Pons (tissue), 1 donor: ENCODE data around the gene ZNF627.
A peak's percentile ranks its signal among the peaks of the same experiment; 100 is the strongest.
"Not testable (repeated sequence)": the region's sequence is repeated elsewhere in the genome, so short reads cannot be mapped to it uniquely, and the experiment has no call there.

Source experiments
- DNase-seq: peaks from one replicate; pipeline ENCODE4 v3.0.0-alpha.2; 2016; ENCODE audit warnings: low spot score

The ZNF627 gene

DNA sequence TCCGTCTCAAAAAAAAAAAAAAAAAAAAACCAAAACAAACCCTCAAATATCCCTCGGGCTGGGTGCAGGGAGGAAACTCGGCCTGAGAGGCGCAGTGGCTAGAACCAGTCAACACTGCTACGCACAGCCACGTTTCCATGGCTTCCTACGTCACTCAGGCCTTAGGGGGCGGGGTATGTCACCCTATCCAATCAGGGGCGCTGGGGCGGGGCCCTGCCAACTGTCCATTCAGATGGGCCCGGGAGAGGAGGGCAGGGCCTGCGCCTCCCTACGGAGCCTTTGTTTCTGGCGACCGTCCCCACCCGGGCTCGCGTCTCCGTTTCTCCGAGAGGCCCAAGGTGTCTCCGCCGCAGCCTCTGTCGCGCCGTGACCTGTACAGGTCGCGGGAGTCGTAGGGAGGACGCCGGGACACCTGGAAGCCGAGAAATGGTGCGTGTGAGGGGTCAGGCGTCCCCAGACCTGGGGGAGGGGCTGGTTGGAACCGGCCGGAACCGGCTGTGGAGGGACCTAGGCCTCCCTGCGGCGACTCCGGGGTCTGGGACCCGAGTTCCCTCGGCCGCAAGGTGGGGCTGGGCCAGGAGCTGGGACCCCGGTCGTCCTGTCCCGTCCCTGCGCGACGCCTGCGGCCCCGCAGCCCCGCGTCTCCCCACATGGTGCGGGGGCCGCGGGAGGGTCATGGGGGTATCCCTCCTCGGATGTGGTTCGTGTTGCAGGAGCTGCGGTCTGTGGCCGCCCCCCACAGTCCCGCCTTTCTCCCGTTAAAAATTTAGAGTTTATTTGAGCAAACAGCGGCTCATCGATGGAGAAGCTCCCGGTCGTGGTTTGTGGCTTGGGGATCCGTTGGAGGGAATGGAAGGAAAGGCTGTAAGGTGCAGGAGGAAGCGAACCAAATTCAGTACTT is at the start of gene ZNF627:
Gene ZNF627 (plus strand): TSS at position 282 of the 901 bp plus-strand sequence. CDS start 145 bp downstream, at position 427.
- DNase-seq: peak; percentile 98

DNA sequence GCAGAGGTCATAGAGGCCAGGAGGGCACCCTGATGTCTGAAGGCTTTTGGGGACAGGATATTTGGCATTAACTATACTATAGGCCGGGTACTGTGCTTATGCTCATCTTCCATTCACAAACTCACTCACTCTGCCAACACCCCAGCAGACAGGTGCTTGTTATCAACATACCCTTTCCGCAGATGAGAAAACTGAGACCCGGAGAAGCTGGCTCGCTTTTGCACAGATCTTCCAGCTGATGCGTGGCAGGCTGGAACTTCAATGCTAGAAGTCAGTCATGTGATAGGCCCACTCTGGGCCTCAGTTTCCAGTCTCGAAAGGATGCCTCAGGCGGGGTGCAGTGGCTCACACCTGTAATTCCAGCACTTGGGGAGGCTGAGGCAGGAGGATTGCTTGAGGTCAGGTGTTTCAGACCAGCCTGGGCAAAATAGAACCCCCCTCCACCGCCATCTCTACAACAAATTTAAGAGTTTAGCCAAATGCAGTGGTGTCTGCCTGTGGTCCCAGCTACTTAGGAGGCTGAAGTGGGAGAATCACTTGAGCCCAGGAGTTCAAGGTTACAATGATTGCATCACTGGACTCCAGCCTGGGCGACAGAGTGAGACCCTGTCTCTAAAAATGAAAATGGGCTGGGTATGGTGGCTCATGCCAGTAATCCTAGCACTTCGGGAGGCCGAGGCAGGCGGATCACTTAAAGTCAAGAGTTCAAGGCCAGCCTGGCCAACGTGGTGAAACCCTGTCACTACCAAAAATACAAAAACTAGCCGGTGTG is 49.2 kb upstream of the ZNF627 start:
- no peak for DNase-seq

GRCh38 chr19:11549386-11549953 is 47.8 kb upstream of the ZNF627 start:
- no peak for DNase-seq

DNA sequence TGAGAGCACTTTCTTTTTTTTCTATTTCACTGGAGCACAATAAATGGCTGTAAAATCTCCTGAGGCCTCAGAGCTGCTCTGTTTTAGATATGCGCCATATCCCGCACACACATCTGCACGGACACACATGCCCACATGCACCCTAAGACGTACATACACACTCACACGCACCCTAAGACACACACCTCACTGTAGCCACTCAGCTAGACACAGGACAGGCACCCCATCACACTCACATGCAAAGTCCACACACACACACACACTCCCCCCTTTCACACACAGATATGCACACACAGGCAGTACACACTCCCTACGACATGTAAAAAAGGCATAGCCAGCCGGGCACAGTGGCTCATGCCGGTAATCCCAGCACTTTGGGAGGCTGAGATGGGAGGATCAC is 47.0 kb upstream of the ZNF627 start:
- DNase-seq: no peak

- no peak for DNase-seq
These were observed 45.6 kb upstream of the ZNF627 start for GRCh38 chr19:11551603-11552235.

DNA sequence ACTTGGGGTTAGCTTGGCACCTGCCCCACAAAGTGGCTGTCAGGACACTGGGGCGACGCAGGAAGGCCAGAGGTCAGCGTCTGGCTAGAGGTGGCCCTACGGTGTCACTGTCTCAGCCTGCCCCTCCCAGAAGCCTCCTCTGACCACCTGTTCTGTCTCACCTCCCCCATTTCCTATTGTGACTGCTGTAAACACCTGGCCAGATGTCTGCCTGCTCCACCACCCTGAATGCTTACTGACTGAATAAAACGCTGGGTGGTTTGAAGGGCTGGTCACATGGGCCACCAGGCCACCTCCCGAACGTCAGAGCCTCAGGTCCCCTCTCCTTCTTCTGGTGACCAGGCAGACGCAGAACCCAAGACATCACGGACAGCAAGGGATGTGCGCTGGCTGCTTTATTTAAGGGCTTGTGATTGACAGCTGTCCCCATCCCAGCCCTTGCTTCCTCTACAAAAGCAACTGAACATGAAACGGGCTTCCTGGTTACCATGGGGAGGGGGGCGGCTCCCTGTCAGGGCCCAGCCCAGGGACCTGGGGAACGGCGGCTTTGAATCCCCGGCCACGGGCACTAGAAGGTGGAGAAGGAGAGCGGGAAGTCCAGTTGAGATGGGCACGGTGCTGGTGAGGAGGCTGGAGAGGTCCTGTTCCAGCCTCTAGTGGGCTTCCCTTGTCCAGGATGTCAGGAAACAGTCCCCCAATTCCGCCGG is 44.5 kb upstream of the ZNF627 start:
- no peak for DNase-seq

DNA sequence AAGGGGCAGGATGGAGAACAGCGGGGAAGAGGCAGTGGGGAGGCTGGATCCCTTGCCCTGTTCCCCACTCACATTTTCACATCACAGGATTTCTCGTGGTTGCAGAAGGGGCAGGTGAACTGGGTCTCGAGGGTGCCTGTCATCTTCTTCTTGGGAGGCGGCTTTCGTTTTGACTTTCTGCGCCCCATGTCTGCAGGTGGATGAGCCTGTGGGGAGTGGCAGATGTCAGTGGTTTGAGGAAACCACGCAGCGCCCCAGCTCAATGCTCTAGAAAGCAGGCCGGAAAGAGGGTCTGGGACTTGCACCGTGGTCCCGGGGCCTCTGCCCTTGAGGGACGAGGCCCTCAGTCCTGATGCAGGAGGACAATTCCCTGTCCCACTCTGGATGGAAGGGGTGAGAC is 43.1 kb upstream of the ZNF627 start:
- no peak for DNase-seq

GRCh38 chr19:11555246-11555645 is 42.0 kb upstream of the ZNF627 start:
- peak; percentile 68 for DNase-seq

GRCh38 chr19:11556634-11557420 is 40.5 kb upstream of the ZNF627 start:
- DNase-seq: no peak

GRCh38 chr19:11558881-11559828 is 38.1 kb upstream of the ZNF627 start, which contains the start of gene ELOF1:
TSS of gene ELOF1 (minus strand) at chr19:11559230. CDS start at chr19:11554347, 4,883 bp downstream.
- peak; percentile 99 for DNase-seq

DNA sequence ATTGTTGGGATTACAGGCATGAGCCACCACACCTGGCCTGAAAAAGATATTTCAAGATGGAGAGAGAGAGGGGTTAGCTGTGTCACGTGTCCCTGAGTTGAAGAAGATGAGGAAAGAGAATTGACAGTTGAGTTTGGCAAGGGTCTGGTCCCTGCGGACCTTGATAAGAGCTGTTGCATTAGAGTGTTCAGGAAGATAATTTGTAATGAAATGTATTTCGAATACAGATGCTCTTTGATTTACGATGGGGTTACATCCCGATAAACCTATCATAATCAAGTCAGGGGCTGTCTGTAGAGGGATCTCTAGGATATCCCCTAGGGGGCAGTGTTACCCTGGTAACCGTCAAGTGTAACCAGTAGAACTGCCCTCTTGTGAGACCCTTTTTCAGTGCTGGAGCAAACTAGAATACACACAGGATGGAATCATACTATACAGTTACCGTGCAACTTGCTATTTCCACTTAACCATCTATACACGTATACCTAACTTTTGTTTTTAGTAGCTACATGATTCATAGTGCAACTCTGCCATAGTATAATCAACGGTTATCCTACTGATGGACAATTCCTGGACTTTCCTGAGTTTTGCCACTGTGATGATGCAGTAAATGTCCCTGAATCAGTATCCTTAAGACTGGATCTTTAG is 36.8 kb upstream of the ZNF627 start:
- peak; percentile 84 for DNase-seq

- no peak for DNase-seq
These were observed 33.8 kb upstream of the ZNF627 start for GRCh38 chr19:11563532-11563931.

DNA sequence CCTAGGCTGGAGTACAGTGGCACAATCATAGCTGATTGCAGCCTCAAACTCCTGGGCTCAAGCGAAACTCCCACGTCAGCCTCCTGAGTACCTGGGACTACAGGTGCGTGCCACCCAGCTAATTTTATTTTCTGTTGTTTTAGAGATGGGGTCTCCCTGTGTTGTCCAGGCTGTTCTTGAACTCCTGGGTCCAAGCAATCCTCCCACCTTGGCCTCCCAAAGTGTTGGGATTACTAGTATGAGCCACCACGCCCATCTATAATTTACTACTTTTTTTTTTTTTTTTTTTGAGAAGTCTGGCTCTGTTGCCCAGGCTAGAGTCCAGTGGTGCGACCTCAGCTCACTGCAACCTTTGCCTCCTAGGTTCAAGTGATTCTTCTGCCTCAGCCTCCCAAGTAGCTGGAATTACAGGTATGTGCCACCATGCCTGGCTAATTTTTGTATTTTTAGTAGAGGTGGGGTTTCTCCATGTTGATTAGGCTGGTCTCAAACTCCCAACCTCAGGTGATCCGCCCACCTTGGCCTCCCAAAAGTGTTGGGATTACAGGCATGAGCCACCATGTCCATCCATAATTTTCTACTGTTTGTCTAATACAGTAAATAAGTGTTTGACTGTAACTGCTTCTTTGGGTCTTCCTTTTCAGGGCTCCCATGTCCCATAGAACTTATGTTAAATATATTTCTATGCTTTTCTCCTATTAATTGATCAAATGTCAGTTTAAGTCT is 33.0 kb upstream of the ZNF627 start:
- DNase-seq: not testable (repeated sequence)

- not testable (repeated sequence) for DNase-seq
These were observed 31.7 kb upstream of the ZNF627 start for GRCh38 chr19:11565649-11565980.

GRCh38 chr19:11566164-11566563 is 31.1 kb upstream of the ZNF627 start:
- DNase-seq: no peak

DNA sequence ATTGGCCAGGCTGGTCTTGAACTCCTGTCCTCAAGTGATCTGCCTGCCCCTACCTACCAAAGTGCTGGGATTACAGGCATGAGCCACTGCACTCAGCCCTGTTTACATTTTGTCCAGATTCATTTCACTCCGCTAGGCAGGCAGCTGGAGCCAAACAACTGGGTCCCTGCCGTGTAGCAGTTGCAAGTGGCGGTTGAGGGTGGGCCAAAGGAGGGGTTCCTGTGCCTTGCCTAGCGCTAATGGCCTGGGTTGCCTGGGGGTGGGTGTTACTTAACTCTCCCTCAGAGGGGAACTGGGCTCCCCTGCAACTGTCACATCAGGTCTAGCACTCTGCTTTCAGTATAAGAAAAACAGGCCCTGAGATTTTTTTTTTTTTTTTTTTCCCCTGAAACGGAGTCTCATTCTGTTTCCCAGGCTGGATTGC is 27.2 kb upstream of the ZNF627 start:
- no peak for DNase-seq

DNA sequence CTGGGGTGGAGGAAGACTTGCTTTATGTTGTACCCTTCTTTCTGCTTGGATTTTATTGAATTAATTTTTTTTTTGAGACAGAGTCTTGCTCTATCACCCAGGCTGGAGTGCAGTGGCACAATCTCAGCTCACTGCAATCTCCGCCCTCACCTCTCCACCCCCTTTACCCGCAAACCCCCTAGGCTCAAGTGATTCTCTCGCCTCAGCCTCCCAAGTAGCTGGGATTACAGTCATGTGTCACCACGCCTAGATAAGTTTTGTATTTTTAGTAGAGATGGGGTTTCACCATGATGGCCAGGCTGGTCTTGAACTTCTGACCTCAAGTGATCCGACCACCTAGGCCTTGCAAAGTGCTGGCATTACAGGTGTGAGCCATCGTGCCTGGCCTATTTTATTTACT is 23.9 kb upstream of the ZNF627 start:
- not testable (repeated sequence) for DNase-seq

DNA sequence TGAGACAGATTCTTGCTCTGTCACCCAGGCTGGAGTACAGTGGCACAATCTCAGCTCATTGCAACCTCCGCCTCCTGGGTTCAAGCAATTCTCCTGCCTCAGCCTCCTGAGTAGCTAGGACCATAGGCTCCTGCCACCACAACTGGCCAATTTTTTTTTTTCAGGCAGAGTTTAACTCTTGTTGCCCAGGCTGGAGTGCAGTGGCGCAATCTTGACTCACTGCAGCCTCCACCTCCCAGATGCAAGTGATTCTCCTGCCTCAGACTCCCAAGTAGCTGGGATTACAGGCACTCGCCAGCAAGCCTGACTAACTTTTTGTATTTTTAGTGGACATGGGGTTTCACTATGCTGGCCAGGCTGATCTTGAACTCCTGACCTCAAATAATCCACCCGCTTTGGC is 23.5 kb upstream of the ZNF627 start:
- DNase-seq: not testable (repeated sequence)
